MG63 (cell line): Measurements from ENCODE around the gene CNGA3. TPM values are rescaled to one million over a fixed set of nuclear protein-coding genes. Genes with fewer than 3 reads are reported as not detected.

Experiments used
- DNase-seq: peaks from one replicate; pipeline ENCODE4 v3.0.0-alpha.2; 2020
- H3K27me3 ChIP-seq: fragments of 250-450 bp; sonication (Bioruptor Pico); 2 replicates; pipeline ENCODE4 v1.5.1; 2020; ENCODE audit warnings: mild to moderate bottlenecking, moderate library complexity
- H3K36me3 ChIP-seq: fragments of 250-450 bp; sonication (Bioruptor Pico); 2 replicates; pipeline ENCODE4 v1.5.1; 2020; ENCODE audit warnings: mild to moderate bottlenecking, moderate library complexity
- H3K4me3 ChIP-seq: fragments of 250-450 bp; sonication (Bioruptor Pico); 2 replicates; pipeline ENCODE4 v1.5.1; 2020; ENCODE audit warnings: mild to moderate bottlenecking, moderate library complexity
- H3K9me3 ChIP-seq: fragments of 250-450 bp; sonication (Bioruptor Pico); 2 replicates; pipeline ENCODE4 v1.5.1; 2020; ENCODE audit warnings: mild to moderate bottlenecking, moderate library complexity
- total RNA-seq: library from RNA; depleted of rRNA; stranded (reverse); fragments of >200 nt; shearing (Covaris generic); gene quantifications from 2 replicates; pipeline ENCODE4 v1.2.3, GENCODE V29; 2014; ENCODE audit warnings: low replicate concordance

Gene CNGA3
- total RNA-seq, 1 experiment from 2014 or later, result not detected

DNA sequence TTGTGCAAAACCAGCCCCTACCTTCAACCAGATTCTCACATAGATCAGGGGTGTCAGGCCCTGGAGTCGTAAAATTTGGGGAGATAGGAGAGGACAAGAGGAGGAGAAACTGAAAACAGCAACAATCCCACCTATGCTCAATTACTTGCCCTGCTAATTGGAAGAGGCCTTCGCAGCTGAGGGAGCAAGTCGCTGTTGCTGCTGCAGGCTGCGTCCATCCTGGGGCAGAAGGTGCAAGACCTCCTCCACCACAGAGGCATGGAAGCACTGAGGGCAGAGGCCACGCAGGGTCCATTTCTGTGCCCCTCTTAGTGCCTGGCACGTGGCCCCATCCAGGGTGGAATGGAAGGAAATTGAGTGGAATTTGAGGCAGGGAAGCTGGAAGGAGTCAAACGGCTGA lies 36.5 kb downstream of the CNGA3 start:
- no peaks in the 10 kb centered on the region for H3K27me3 ChIP-seq
- no peak for DNase-seq
- no peaks in the 10 kb centered on the region for H3K36me3 ChIP-seq
- H3K4me3 ChIP-seq, result no peak overlapping the region
- H3K9me3 ChIP-seq, result no peaks in the 10 kb centered on the region

DNA sequence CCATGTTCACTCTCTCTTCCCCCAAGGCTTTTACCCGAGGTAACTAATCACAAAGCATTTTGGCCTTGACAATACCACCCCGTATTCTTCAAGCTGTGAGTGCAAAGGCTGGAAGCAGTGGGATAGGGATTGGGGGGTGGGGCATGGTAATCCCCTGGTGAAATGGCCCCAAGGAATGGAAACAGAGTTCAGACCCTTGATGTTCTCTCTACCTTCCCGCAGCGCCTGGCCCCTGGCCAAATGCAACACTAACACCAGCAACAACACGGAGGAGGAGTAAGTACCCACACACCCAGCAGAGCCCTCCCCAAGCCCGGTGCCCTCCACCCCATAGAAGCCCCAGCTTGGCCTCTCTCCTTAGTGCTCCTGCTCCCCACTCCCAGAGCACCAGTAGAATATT lies 36.9 kb downstream of the CNGA3 start:
- H3K36me3 ChIP-seq, result no peaks in the 10 kb centered on the region
- no peak overlapping the region for H3K4me3 ChIP-seq
- no peaks in the 10 kb centered on the region for H3K27me3 ChIP-seq
- no peak for DNase-seq
- no peaks in the 10 kb centered on the region for H3K9me3 ChIP-seq

DNA sequence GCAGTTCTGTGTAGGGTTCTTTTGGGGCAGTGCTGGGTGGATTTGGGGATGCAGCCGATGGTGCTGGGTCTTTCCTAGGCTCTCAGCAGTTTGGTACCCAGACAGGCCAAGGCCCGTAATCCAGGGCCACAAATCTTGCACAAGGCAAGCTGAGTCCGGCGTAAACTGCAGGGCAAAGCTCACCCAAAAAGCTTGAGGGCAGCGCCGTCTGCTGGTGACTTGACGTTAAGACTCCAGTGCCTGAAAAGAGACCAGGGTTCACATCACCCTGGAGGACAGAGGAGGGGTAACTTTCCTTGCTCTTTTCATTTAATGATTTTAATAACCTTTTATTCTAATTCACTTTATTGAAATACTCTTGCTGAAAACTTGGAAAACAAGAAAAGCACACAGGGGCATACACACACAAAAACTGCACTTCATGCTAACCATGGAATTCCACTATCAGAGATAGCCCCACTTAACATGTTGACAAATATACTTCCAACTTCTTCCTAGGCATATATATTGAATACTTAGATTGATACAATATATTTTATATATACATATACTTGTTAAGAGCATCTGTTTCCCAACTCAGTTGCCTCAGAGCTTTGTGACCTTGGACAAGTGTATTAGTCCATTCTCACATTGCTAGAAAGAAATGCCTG lies 38.9 kb downstream of the CNGA3 start:
- Histone ChIP-seq H3K4me3 (no peak overlapping the region), H3K27me3 (no peaks in the 10 kb centered on the region), H3K36me3 (no peaks in the 10 kb centered on the region), H3K9me3 (no peaks in the 10 kb centered on the region)
- peak; percentile 61 for DNase-seq

DNA sequence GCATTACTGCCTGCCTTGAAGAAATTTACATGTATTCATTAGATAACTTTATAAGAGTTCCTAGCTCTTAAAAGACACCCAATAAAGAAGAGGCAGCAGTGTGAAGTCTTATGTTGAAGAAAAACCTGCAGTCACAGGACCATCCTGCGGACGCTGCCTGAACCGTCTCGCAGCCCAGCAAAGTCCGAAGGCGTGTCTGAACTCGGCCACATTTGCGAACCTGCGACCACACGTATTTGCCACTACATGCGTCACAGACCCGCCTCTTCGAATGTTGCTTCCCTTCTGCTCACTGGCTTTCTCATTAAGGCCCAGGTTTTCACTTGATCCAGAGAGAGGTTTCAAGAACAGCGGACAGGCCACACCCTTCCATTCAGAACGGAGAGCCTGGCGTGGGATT lies 41.2 kb downstream of the CNGA3 start:
- no peaks in the 10 kb centered on the region for H3K9me3 ChIP-seq
- no peaks in the 10 kb centered on the region for H3K27me3 ChIP-seq
- DNase-seq, result no peak
- no peak overlapping the region for H3K4me3 ChIP-seq
- H3K36me3 ChIP-seq, result no peaks in the 10 kb centered on the region

DNA sequence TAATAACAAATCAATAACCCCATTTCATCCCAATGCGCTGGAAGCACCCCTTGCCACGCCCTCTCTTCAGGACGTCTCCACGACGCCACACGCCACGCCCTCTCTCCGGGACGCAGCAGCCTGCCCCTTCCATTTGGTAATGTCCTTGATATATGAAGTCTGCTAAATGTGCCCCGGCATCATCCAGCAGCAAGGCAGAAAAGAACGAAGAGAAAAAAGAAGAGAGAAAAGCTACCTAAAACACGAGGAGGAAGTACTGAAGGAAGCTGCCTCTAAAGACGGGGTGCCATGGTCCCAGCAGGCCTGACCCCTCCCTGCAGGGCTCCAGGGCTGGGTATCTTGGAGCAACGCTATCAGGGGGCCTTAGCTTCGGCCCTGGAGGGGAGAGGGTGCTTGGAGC lies 41.8 kb downstream of the CNGA3 start:
- DNase-seq, result no peak
- Histone ChIP-seq H3K4me3 (no peak overlapping the region), H3K36me3 (no peaks in the 10 kb centered on the region), H3K9me3 (no peaks in the 10 kb centered on the region), H3K27me3 (no peaks in the 10 kb centered on the region)

DNA sequence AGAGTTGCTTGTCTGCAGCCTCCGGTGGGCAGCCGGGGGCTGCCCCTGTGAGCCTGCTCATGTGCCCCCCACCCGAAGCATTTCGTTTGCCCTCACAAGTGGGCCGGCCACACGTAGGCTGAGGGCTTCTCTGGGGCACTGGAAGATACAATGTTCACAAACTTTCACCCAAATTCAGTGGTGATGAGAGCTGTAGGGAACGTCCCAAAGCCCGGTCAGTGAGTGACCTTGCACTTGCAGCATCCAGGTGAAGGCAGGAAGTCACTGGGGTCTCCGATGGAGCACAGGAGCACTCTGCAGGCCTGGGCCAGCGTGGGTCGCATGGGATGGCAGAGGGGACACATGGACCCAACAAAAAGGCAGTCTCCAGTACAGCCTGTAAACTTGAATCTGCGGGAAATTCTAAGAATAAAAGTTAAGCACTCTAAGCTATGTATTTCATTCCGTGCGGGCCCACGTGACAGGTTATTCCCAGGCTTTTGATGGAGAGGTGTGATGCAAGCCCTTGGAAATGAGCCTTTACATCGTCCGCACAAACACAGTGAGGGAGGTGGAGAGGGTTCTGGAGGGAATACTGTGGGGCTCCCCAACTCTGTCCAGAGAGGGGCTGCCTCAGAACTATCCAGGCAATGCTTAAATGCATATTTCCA lies 42.5 kb downstream of the CNGA3 start:
- DNase-seq, result no peak
- H3K36me3 ChIP-seq, result no peaks in the 10 kb centered on the region
- H3K27me3 ChIP-seq, result no peaks in the 10 kb centered on the region
- no peaks in the 10 kb centered on the region for H3K9me3 ChIP-seq
- no peak overlapping the region for H3K4me3 ChIP-seq

DNA sequence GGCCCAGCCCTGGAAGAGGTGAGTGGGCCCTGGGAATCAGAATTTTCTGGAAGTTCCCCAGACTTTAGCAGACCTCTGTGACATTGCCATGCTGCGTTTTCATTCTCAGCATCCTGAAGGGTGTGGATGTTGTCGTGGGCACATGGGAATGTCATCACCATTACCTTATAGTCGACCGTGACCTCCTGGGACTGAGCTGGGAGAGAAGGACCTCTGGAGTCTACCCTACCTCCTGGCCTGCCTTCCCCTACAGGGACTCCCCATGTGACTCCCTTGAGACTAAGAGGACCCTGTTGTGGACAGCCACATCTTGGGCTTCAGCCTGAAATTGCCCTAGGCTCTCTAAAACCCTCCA lies 43.0 kb downstream of the CNGA3 start:
- Histone ChIP-seq H3K9me3 (no peaks in the 10 kb centered on the region), H3K36me3 (no peaks in the 10 kb centered on the region), H3K27me3 (no peaks in the 10 kb centered on the region), H3K4me3 (no peak overlapping the region)
- DNase-seq, result no peak

DNA sequence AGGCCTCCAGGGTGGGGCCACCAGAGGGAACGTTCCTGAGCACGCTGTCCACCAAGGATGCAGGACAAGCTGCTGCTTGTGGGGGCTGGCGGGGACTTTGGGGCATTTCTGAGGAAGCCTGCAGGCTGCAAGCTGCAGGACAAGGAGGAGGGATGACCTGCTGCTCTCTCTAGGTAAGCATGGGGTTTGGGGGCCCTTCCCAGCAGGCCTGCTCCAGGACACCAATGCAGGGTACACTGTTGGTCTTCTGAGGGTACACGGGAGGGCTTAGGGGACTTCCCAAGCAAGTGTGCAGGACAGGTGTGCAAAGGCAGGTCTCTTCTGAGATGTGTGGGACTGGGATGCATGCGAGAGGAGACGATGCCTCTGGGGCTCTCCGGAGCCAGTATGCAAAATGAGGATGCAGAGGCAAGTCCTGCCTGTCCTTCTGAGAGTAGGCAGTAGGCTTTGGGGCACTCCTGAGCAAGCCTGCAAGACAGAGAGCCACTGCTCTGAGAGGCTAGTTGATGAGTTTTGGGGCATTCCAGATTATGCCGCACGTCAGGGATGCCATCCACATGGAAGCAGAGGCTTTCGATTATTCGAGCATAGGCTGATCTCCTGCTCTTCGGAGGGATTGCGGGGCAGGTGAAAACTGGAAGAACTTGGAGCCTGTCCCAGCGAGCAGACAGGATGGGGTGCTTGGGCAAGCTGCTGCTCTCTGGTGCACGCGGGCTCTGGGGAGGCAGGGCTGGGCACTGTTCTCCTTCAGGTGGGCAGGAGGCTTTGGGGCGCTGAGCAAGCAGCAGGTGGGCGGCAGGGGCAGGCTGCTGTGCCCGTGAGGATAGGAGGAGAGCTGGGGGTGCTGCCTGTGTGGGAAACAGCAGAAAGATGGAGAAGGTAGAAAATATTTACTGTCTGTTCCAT lies 44.6 kb downstream of the CNGA3 start:
- H3K27me3 ChIP-seq, result no peaks in the 10 kb centered on the region
- no peak for DNase-seq

DNA sequence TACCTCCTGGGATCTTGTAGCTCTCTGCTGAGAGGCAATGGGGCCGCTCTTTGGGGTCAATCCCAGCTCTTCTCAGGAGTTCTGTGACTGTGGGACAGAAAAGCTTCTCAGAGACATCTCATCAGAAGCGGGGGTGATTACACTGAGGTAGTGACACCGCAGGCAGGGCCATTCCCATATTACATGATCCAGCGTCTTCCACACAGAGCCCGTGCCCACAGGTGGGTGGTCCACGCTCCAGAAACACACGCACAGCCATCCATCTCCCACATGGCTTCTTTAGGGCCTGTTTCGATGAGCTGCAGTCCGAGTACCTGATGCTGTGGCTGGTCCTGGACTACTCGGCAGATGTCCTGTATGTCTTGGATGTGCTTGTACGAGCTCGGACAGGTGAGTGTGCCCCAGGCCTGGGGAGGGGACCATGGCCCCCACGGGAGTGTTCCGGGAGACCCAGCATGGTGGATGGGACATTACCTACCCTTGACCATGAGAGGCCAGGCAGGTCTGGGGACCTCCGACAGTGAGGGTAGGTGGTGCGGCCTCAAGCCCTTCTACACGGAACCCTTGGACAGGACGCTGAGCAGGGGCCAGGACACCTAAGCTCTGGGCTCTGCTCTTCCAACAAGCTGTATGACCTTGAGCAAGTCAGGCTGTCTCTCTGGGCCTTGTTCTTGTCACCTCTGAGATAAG lies 45.5 kb downstream of the CNGA3 start:
- no peaks in the 10 kb centered on the region for H3K36me3 ChIP-seq
- no peaks in the 10 kb centered on the region for H3K9me3 ChIP-seq
- no peak for DNase-seq
- H3K4me3 ChIP-seq, result no peak overlapping the region
- no peaks in the 10 kb centered on the region for H3K27me3 ChIP-seq

More for the DNA sequence above, 44.6 kb downstream of the CNGA3 start:
- no peaks in the 10 kb centered on the region for H3K9me3 ChIP-seq
- H3K36me3 ChIP-seq, result no peaks in the 10 kb centered on the region
- H3K4me3 ChIP-seq, result no peak overlapping the region

DNA sequence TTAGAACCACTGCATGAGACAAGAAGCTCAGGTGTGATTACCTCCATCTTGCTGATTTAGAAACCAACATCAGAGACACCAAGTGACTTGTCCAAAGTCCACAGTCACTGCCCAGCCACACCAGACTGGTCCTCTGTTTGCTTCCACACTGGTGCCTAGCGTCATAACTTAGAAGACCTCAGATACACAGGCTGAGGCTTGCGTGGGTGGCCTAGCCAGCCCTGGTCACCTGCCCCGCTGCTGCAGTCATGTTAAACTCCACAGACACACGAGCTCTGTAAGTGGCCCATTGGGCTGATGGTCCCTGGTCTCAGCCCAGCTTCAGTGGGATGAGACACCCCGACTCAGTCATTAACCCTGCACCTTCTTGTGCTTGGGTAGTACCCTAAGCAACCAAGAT lies 47.1 kb downstream of the CNGA3 start:
- H3K36me3 ChIP-seq, result no peaks in the 10 kb centered on the region
- peaks cover 1% of the 10 kb centered on the region; the same call in 1 of the 2 replicates for H3K27me3 ChIP-seq
- no peak for DNase-seq
- no peak overlapping the region for H3K4me3 ChIP-seq
- no peaks in the 10 kb centered on the region for H3K9me3 ChIP-seq

DNA sequence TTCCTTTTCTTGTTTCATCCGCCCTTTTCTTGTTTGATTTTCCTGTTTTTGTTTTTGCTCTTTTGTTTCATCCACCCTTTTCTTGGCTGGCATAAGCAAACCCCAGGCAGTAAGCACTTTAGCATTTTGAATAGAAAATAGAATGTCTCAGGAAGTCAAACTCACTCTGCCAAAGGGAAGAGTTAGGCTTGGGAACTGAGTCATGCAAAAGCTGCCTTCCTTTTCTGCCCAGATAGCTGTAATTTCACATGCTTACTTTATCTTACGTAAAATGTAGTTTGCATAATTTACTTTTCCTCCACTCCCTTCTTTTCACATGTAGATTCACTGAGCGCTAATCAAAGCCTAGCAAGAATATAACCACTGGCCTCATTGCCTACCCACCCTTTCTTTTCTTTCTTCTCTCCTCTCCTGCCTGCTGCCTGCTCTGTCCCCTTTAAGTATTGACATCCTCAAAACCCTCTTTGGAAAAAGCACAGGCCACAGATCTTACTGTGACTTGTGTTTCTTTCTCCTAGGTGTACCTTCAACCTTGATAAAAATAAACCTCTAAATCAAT lies 48.4 kb downstream of the CNGA3 start:
- Histone ChIP-seq H3K36me3 (no peaks in the 10 kb centered on the region), H3K4me3 (no peak overlapping the region), H3K9me3 (no peaks in the 10 kb centered on the region), H3K27me3 (peaks cover 8% of the 10 kb centered on the region)
- no peak for DNase-seq

DNA sequence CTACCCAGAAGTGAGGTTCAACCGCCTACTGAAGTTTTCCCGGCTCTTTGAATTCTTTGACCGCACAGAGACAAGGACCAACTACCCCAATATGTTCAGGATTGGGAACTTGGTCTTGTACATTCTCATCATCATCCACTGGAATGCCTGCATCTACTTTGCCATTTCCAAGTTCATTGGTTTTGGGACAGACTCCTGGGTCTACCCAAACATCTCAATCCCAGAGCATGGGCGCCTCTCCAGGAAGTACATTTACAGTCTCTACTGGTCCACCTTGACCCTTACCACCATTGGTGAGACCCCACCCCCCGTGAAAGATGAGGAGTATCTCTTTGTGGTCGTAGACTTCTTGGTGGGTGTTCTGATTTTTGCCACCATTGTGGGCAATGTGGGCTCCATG lies 49.7 kb downstream of the CNGA3 start:
- Histone ChIP-seq H3K9me3 (no peaks in the 10 kb centered on the region), H3K27me3 (peaks cover 9% of the 10 kb centered on the region), H3K4me3 (no peak overlapping the region), H3K36me3 (no peaks in the 10 kb centered on the region)
- no peak for DNase-seq

DNA sequence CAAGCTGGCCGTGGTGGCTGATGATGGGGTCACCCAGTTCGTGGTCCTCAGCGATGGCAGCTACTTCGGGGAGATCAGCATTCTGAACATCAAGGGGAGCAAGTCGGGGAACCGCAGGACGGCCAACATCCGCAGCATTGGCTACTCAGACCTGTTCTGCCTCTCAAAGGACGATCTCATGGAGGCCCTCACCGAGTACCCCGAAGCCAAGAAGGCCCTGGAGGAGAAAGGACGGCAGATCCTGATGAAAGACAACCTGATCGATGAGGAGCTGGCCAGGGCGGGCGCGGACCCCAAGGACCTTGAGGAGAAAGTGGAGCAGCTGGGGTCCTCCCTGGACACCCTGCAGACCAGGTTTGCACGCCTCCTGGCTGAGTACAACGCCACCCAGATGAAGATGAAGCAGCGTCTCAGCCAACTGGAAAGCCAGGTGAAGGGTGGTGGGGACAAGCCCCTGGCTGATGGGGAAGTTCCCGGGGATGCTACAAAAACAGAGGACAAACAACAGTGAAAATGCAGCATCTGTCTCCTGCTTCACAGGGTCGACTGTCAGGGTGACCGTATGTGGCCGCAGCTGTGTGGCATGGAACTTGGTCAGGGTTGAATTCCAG lies 50.6 kb downstream of the CNGA3 start:
- H3K36me3 ChIP-seq, result no peaks in the 10 kb centered on the region
- H3K4me3 ChIP-seq, result no peak overlapping the region
- no peaks in the 10 kb centered on the region for H3K9me3 ChIP-seq
- peaks cover 16% of the 10 kb centered on the region for H3K27me3 ChIP-seq
- no peak for DNase-seq

DNA sequence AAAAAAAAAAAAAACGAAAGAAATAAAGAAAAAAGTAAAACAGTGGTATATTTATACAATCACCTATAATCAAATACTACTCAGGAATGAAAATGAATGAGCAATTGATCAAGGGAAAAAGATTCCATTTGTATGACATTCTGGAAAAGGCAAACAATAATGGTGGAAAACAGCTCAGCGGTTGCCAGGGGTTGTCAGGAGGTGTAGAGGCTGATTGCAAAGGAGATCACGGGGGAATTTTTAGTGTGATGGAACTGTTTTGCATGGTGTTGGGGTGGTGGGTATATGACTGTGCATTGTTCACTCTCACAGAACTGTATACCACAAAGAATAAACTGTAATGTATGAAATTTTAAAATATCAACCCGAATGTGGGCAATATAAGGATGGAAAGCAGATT lies 52.9 kb downstream of the CNGA3 start:
- no peak for DNase-seq
- H3K4me3 ChIP-seq, result no peak overlapping the region
- H3K27me3 ChIP-seq, result peaks cover 25% of the 10 kb centered on the region
- H3K36me3 ChIP-seq, result no peaks in the 10 kb centered on the region
- no peaks in the 10 kb centered on the region for H3K9me3 ChIP-seq

DNA sequence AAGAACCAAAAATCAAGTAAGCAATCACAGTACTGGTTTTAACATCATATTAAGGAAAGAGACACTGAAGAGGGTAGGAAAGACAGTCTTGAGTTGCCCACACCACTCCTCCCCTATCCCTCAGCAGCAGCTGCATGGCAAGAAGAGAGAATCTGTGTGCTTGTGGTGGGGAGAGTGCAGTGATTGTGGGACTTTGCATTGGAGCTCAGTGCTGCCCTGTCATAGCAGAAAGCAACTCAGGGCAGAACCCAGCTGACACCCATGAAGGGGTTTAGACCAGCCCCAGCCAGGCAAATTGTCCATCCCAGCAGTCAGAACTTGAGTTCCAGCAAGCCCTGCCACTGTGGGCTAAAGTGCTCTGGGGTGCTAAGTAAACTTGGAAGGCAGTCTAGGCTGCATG lies 57.6 kb downstream of the CNGA3 start:
- H3K4me3 ChIP-seq, result no peak overlapping the region
- H3K9me3 ChIP-seq, result no peaks in the 10 kb centered on the region
- H3K27me3 ChIP-seq, result peaks cover 23% of the 10 kb centered on the region
- no peaks in the 10 kb centered on the region for H3K36me3 ChIP-seq
- no peak for DNase-seq

DNA sequence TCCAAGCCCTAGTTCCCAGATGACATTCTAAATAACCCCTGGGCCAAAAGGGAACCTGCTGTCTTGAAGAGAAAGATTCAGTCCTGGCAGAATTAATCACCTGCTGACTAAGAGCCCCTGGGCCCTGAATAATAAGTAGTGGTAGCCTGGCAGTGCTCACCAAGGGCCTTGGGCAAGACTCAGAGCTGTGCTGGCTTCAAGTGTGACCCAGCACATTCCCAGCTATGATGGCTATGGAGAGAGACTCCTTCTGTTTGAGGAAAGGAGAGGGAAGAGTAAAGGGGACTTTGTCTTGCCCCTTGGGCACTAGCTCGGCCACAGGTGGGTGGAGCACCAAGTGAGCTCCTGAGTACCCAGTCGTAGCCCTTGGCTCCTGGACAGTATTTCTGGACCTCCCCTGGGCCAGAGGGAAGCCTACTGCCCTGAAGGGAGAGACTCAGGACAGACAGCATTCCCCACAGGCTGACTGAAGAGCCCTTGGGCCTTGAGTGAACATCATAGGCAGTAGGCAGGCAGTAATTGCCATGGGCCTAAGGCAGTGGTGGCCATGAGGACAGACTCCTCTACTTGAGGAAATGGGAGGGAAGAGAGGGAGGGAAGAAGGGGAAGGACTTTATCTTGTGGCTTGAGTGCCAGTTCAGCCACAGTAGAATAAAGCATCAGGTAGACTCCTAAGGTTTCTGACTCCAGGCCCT lies 58.4 kb downstream of the CNGA3 start:
- Histone ChIP-seq H3K27me3 (peaks cover 17% of the 10 kb centered on the region), H3K4me3 (no peak overlapping the region), H3K36me3 (no peaks in the 10 kb centered on the region), H3K9me3 (no peaks in the 10 kb centered on the region)
- no peak for DNase-seq
